A204.1 (cell line): ENCODE results near the gene ARID4B.
A peak's percentile ranks its signal among the peaks of the same experiment; 100 is the strongest.
"Not testable (repeated sequence)": the region's sequence is repeated elsewhere in the genome, so short reads cannot be mapped to it uniquely, and the experiment has no call there.

Experiments
- FAIRE-seq: peaks from 2 replicates; lab custom pipeline; 2012; peaks lifted over from hg19 to GRCh38; lab: Jason Lieb, UNC

ARID4B gene

DNA sequence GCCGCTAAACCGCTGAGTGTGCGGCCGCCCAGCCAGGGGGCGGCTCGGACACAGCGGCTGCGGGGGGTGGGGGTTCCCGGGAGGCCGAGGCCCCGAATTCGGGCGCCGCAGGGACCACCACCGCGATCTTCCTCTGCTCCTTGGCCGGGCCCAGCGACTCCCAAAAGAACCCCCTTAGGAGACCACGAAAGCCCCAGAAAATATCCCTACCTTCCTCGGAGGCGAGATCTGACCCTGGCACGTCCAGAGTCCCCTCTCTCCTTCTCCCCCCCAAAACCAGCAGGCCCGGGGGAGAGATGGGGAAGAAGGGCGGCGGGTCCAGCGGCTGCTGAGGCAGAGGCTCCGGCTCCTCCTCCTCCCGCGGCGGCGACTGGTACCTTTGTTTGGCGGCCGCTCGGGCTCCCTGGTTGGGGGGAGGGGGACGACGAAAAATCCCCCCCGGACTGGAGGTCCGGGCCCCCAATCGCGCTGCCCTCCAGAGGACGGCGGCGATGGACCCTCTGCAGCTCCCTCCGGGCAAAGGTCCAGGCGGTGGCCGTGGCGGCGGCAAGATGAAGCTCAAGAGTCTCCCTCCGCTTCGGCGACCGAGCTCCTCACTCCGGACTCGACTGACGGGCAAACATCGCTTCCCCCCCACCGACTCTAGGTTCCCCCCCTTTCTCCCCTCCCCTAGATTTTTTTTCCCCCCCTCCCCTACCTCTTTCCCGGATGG lies at the start of gene ARID4B:
TSS of gene ARID4B (minus strand) at position 621 of the 712 bp plus-strand sequence. CDS start 1,260 bp downstream, outside the sequence.
- FAIRE-seq, result no peak

DNA sequence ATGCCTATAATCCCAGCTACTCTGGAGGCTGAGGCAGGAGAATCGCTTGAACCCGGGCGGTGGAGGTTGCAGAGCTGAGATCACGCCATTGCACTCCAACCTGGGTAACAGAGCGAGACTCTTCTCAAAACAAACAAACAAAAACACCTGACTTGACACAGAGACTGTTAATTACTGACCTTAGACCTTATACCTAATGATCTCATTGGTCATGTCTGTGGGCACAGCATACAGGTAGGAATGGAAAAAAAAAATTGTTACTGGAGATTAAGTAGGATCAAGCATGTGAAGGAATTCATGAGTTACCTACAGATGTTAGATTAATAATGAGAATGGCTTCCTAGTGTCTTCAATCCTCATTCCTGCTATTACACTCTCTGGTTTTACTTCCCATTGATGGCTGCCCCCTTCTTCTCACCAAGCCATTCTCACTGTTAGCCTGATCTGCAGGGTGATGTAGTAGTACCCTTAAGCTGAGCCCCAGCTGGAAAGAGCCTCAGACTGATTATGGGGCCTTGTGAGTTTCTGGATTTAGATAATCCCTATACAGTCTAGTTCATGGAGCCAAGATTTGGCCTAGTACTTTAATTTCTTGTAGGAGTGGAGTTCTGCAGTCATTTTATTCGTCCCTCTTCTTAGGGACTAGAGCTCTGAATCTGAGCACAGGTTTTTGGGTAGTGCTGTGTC lies 48.1 kb upstream of the ARID4B start:
- no peak for FAIRE-seq

DNA sequence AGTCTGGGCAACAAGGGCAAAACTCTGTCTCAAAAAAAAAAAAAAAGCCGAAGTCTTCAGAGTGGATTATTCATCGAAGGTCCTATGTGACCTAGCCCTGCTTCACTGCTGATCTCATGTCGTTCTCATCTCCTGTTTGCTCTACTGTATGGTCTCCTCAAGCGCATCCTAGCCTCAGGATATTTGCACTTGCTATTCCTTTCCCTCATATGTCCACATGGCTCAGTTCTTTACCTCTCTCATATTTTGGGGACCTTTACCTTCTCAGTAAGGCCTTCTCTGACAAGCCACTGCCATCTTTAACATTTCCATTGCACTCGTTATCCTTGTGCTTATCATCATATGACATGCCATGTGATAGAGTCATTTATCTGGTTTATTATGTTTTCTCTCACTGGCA lies 41.8 kb upstream of the ARID4B start:
- no peak for FAIRE-seq

GRCh38 chr1:235368428-235368827 lies 40.4 kb upstream of the ARID4B start:
- no peak for FAIRE-seq

GRCh38 chr1:235367000-235367908 lies 39.3 kb upstream of the ARID4B start, which contains the start of gene TBCE:
Gene TBCE (plus strand): TSS chr1:235367427. CDS start chr1:235380050, 12,623 bp downstream.
- peak; percentile 98 for FAIRE-seq

GRCh38 chr1:235366286-235366685 lies 38.3 kb upstream of the ARID4B start:
- FAIRE-seq, result no peak

GRCh38 chr1:235364189-235364588 lies 36.2 kb upstream of the ARID4B start:
- not testable (repeated sequence) for FAIRE-seq

DNA sequence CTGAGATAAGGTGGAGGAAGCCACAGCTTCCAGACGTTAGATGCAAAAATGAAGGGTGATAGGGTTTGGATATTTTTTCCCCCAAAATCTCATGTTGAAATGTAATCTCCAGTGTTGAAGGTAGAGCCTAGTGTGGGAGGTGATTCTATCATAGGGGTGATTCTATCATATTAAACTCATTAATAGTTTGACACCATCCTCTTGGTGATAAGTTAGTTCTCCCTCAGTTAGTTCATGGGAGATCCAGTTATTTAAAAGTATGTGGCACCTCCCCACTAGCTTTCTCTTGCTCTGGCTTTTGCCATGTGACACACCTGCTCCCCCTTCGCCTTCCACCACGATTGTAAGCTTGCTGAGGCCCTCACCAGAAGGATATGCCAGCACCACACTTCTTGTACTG lies 30.9 kb upstream of the ARID4B start:
- FAIRE-seq, result no peak

- FAIRE-seq, result no peak
Observed at GRCh38 chr1:235357485-235358373, 29.8 kb upstream of the ARID4B start.

DNA sequence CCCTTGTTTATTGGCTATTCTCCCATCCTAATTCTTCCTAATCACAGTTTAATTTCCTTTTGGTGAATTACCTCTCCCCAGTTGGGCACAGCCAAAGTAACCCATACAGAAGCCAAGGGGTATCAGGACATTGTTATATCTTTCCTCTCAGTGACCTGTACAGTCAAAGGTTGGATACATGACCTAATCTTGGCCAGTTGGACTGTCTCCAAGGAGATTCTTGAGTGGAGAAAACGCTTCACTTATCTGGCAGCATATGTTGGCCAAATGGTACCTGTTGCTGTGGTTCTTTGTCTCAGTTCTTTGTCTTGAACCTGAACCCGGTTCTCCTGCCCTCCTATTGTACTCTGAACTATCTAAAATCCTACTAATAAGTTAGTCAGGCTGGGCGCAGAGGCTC lies 23.9 kb upstream of the ARID4B start:
- FAIRE-seq, result no peak

DNA sequence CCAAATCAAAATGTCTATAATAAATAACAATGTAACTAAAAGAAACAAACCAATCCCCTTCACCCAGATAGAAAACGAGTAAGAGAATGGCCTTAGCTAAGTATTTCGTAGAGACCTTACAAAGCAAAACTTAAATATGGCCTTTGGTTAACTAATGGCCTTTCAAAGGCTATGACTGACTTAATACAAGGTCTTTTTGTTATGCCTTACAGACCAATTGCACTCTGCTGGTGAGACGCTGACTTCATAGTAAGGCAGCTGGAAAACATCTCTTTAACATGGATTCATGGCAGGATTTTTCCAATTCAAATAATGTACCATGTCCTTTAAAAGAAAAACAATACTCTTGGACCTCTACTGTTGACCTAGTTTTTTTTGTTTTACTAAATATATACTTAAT lies 23.5 kb upstream of the ARID4B start:
- no peak for FAIRE-seq

DNA sequence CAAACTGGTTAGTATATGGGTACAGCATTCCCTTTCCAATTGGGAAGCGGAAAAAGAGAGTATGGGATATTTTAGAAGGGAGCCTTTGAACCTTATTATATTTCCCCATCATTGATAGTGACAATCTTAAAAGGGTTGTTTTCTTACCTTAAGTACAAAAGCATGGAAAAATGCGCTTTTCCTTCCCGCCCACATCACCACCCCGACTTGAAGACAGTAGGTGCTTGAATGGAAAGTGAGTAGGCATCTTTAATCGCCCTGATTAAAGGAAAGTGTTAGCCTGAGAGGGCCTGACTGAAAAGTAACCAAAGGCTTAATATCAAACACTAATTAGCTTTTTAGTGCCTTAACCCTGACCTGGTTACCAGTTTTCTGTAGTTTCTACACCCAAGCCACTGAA lies 15.7 kb upstream of the ARID4B start:
- no peak for FAIRE-seq

DNA sequence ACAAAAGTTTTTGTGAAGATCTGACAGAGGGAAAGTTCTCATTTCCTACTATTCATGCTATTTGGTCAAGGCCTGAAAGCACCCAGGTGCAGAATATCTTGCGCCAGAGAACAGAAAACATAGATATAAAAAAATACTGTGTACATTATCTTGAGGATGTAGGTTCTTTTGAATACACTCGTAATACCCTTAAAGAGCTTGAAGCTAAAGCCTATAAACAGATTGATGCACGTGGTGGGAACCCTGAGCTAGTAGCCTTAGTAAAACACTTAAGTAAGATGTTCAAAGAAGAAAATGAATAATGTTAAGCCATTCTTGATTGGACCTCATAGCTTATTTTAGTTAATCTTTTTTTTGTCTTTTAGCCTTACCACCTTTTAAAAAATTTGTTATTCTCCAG lies 14.5 kb upstream of the ARID4B start:
- no peak for FAIRE-seq

DNA sequence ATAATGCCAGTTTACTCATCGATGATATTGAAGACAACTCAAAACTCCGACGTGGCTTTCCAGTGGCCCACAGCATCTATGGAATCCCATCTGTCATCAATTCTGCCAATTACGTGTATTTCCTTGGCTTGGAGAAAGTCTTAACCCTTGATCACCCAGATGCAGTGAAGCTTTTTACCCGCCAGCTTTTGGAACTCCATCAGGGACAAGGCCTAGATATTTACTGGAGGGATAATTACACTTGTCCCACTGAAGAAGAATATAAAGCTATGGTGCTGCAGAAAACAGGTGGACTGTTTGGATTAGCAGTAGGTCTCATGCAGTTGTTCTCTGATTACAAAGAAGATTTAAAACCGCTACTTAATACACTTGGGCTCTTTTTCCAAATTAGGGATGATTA lies 14.1 kb upstream of the ARID4B start:
- no peak for FAIRE-seq

GRCh38 chr1:235341334-235341733 lies 13.4 kb upstream of the ARID4B start:
- FAIRE-seq, result no peak

DNA sequence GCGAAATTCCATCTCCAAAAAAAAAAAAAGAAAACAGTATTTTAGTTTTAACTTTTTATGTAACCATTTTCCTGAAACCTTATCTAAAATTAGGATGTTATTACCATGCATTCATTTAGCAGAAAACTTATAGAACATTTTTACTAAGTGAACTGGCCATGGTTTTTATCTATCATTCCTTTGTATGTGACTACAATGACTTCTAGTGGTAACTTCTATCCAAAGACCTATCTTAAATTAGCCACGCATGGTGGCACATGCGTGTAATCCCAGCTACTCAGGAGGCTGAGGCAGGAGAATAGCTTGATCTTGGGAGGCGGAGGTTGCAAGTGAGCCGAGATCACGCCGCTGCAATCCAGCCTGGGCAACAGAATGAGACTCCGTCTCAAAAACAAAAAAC lies 11.8 kb upstream of the ARID4B start:
- no peak for FAIRE-seq

DNA sequence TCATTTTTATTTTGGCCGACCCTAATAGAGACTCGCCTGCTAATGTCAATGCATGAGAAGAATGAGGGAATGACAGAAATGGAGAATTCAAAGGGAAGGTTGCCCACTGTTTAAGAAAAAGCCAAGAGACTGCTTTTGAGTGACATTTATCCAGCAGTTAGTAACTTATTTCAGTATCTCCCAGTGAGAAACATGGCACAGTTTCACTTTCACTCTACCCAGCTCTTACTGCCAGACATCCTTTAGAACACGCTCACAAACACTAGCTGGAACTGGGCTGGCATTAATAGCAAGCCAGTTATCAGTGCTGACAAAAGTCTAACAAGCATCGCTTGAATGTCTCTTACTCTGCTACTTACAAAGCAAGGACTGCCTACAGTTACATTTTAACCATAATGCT lies 8.9 kb upstream of the ARID4B start:
- no peak for FAIRE-seq

DNA sequence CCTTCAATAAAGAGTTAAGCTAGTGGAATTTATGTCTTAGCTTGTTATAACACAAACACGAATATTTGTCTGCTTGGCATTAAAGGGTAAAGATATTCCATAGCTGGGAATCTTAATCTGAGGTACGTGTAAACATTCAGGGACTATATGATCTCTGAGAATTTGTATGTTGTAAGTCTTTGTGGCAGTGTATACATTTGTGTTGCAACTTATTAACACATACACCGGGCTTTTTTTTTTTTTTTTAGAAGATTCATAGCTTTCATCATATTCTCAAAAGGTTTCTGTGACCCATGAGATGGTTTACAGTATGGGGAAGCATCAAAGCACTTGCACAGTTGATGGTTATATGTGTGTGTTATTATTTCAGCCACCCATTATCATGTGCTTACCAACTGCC lies 3.4 kb upstream of the ARID4B start:
- FAIRE-seq, result no peak

DNA sequence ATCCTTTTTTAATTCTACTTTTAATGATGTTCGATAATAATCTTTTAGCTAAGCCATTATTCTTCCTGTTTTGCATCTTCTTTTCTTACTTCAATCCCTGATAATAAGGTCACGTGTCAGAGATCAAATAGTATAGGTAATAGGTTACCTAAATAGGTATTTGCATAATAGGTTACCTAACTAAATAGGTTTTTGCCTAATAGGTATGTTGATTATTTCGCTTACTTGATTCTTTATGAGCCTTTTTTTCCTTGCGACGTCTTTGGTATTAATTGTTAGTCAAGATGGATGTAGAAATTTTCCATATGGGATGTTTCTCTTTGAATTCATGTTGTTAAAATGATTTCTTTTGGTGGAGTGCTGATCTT lies 2.9 kb upstream of the ARID4B start:
- no peak for FAIRE-seq

GRCh38 chr1:235329139-235329902 lies 1.3 kb upstream of the ARID4B start:
- no peak for FAIRE-seq
